Endometrial microvascular endothelial cells (primary cell): ENCODE measurements around the gene CEBPA. TPM values are rescaled to one million over a fixed set of nuclear protein-coding genes. Genes with fewer than 3 reads are reported as not detected.

Source experiments
- in situ Hi-C: cut with HindIII; loops from 2 replicates; pipeline ENCODE4 v1.10.0; 2017; ENCODE audit warnings: low sequenced_read_pairs, low pct_unique_long_range_greater_than_20kb; ENCODE audit errors: inconsistent ontology term
- total RNA-seq: library from RNA; depleted of rRNA; stranded (reverse); fragments of >200 nt; gene quantifications from one replicate; pipeline ENCODE4 v1.2.3, GENCODE V29; 2015; ENCODE audit errors: inconsistent ontology term

CEBPA gene
- total RNA-seq, 1 donor from 2014 or later: not detected

- in situ Hi-C loops: no loop called here
Observed at GRCh38 chr19:33303791-33304345, 1.5 kb upstream of the CEBPA start.

GRCh38 chr19:33302974-33303790 is 848 bp upstream of the CEBPA start:
- in situ Hi-C loops: no loop called here

- in situ Hi-C loops: no loop called here
Observed at GRCh38 chr19:33301900-33302174, 497 bp downstream of the CEBPA start.

GRCh38 chr19:33301144-33301899 is 1.0 kb downstream of the CEBPA start:
- in situ Hi-C loops: no loop called here

GRCh38 chr19:33300894-33301143 is 1.5 kb downstream of the CEBPA start:
- in situ Hi-C loops: no loop called here

- in situ Hi-C loops: no loop called here
Observed at GRCh38 chr19:33300009-33300893, 2.1 kb downstream of the CEBPA start.

GRCh38 chr19:33299051-33299688 is 3.2 kb downstream of the CEBPA start:
- in situ Hi-C loops: loop anchor here (25.0 kb wide), 1 partner anchor 413 kb away; no protein-coding TSS in a partner anchor

GRCh38 chr19:33298146-33298911 is 4.0 kb downstream of the CEBPA start:
- in situ Hi-C loops: loop anchor here (25.0 kb wide), 1 partner anchor 414 kb away; no protein-coding TSS in a partner anchor

- in situ Hi-C loops: loop anchor here (25.0 kb wide), 1 partner anchor 415 kb away; no protein-coding TSS in a partner anchor
Observed at GRCh38 chr19:33297401-33298145, 4.8 kb downstream of the CEBPA start.

GRCh38 chr19:33296488-33296971 is 5.8 kb downstream of the CEBPA start:
- in situ Hi-C loops: loop anchor here (25.0 kb wide), 1 partner anchor 416 kb away; no protein-coding TSS in a partner anchor

GRCh38 chr19:33295621-33296487 is 6.5 kb downstream of the CEBPA start:
- in situ Hi-C loops: loop anchor here (25.0 kb wide), 1 partner anchor 416 kb away; no protein-coding TSS in a partner anchor

- in situ Hi-C loops: loop anchor here (25.0 kb wide), 1 partner anchor 417 kb away; no protein-coding TSS in a partner anchor
Observed at GRCh38 chr19:33295046-33295445, 7.3 kb downstream of the CEBPA start.

GRCh38 chr19:33294058-33294798 is 8.1 kb downstream of the CEBPA start:
- in situ Hi-C loops: loop anchor here (25.0 kb wide), 1 partner anchor 418 kb away; no protein-coding TSS in a partner anchor

- in situ Hi-C loops: loop anchor here (25.0 kb wide), 1 partner anchor 419 kb away; no protein-coding TSS in a partner anchor
Observed at GRCh38 chr19:33293255-33294057, 8.9 kb downstream of the CEBPA start.
